NT2/D1 (cell line): Measurements from ENCODE around the gene TMEM51.

Experiments used
- SUZ12 ChIP-seq: IDR thresholded peaks from 2 replicates; pipeline ENCODE4 v1.6.1; 2011; ENCODE audit not compliant: insufficient read length, insufficient read depth; ENCODE audit errors: extremely low read depth
- ZNF274 ChIP-seq: IDR thresholded peaks from 2 replicates; pipeline ENCODE4 v1.6.1; 2011; ENCODE audit warnings: mild to moderate bottlenecking, low read depth, low read length

GRCh38 chr1:15160626-15161025 lies 7.1 kb downstream of the TMEM51 start:
- no peak for TF ChIP-seq SUZ12
- no peak for TF ChIP-seq ZNF274
